Activated CD8-positive, alpha-beta memory T cell treated with anti-CD3 and anti-CD28 coated beads, Interleukin-2, amount 50 U/mL, for 4 hours (primary cell): ENCODE measurements around the gene CSNK2A1.
A peak's percentile ranks its signal among the peaks of the same experiment; 100 is the strongest.

ENCODE experiments used
- DNase-seq: peaks from one replicate; pipeline ENCODE4 v3.0.0-alpha.2; 2020

CSNK2A1 gene

DNA sequence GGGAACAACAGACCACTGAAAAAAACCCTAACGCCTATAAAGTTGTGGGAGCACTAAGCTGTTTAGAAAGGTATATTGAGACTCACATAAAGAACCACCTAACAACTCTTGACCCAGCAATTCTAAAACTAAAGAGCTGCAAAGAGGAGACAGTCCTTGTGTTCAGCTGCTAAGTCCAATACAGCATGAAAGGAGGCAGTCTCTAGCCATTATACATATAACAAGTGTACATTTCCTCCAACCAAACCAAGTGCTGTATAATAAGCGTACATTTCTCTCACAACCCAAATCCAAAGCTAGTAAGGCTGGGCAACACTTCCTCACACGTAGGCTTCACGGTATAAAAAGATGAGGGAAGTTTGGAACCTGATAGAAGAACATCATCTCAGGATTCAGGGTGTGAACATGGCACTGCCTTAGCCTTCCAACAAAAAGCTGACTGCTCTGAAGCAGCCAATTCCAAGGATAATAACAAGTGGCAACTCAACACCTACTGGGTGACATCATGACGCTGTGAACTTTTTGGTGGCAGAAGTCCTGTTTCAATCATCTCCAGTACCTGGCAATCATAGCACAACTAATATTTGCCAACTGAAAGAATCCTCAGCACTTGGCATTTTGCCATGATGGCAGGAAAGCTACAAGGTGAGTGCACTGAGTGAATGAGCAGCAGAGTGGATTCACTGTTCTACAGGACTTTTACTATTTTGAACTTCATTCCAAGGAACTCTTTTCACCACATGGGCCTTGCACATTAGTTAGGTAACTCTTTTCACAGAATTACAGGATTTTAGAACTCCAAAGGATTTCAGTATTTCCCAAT, 97.9 kb downstream of the CSNK2A1 start:
- DNase-seq = no peak

- no peak for DNase-seq
Observed at GRCh38 chr20:444862-445426, 98.6 kb downstream of the CSNK2A1 start.

DNA sequence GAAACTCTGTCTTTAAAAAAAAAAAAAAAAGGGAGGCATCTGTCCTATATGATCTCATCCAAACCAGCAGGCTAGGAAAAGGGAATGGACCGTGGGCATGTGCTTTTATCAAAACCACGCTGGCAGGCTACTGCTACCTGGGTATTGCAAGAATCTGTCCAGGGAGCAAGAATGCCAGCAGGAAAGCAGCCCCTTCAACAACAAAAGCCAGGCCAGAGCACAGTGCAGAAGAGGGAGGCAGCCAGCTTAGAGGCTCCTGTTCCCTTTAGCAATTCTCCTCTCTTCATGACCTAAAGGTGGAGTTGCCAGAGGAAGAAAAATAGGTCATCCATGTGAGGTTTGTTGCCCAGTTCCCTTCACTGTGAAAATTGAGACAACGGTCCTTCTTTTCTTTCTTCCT, 99.5 kb downstream of the CSNK2A1 start:
- no peak for DNase-seq

DNA sequence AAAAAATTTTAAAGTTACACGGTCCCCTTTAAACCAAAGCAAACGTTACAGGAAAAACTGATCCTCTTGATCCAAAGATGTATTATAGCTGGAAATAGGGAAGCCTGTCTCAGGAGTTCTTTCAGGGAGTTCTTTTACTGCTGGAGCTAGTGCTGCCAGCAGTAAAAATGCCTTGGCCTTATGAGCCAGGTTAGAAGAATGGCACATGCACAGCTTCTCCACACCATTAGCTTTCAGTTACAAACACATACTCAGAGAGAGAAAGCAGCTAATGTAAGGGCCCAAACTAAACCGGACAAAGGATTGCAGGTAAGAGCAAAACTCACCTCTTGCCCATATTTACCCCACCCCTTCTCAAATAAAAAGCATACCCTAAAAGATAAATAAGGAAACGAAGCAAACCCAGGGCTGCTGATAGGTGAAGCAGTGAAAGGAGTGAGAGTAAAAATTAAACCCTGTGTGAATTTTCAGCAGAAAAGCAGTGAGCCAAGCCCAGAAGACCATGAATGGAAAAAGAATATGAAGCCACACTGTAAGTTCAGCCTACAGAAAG, 100.3 kb downstream of the CSNK2A1 start:
- DNase-seq = no peak

DNA sequence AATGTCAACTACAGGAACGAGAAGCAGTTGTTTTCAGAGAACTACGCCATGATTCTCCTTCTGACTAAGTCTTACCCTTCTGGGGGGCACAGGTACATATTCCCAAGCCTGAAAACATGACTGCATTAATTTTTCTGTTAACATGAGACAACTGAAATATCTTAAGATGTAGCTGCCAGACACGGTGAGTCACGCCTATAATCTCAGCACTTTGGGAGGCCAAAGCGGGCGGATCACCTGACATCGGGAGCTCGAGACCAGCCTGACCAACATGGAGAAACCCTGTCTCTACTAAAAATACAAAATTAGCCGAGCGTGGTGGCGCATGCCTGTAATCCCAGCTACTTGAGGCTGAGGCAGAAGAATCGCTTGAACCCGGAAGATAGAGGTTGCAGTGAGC, 103.0 kb downstream of the CSNK2A1 start:
- no peak for DNase-seq

GRCh38 chr20:440148-440547, 103.4 kb downstream of the CSNK2A1 start:
- DNase-seq = no peak

DNA sequence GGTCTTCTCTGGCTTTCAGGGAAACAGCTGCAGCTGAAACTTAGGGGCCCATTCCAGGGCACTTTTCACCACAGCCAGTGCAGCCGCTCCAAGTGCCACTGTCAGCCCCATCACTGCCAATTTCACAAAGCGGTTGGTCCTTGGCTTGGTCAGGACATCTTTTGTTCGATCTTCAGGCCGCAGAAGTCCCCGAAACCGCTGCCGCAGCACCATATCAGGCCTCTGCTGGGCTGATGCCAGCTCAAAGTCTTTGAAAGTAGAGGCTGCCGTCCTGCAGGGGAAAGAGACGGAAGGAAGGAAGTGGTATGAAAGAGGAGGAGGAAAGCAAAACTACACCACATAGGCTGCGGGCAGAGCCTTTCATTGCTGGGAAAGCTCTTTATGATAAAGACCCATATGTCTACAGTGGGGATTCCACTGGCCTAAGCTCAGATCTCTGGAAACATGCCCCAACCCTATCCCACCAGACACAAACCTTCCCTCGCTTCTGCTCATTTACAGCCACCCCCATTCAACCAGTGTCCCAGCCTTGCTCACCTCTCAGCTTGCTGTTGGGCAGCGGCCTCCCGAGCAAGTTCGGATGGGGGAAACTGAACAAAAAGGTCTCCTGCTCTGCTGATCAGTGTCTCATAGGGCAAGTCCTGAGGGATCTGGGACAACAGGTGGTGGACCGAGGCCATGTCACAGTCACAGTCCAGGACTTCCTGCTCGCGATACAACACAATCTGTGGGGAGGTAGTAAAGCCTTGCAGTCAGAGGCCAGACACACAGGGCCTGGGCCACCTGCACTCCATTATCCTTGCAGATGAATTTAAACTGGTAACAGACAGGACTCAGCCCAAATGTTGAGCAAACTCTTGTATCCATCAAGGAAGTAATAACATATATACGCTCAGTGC, 104.8 kb downstream of the CSNK2A1 start:
- peak; percentile 53 for DNase-seq

GRCh38 chr20:437787-438486, 105.7 kb downstream of the CSNK2A1 start:
- no peak for DNase-seq

- no peak for DNase-seq
Observed at GRCh38 chr20:436476-436875, 107.1 kb downstream of the CSNK2A1 start.

- no peak for DNase-seq
Observed at GRCh38 chr20:435558-435957, 108.0 kb downstream of the CSNK2A1 start.

DNA sequence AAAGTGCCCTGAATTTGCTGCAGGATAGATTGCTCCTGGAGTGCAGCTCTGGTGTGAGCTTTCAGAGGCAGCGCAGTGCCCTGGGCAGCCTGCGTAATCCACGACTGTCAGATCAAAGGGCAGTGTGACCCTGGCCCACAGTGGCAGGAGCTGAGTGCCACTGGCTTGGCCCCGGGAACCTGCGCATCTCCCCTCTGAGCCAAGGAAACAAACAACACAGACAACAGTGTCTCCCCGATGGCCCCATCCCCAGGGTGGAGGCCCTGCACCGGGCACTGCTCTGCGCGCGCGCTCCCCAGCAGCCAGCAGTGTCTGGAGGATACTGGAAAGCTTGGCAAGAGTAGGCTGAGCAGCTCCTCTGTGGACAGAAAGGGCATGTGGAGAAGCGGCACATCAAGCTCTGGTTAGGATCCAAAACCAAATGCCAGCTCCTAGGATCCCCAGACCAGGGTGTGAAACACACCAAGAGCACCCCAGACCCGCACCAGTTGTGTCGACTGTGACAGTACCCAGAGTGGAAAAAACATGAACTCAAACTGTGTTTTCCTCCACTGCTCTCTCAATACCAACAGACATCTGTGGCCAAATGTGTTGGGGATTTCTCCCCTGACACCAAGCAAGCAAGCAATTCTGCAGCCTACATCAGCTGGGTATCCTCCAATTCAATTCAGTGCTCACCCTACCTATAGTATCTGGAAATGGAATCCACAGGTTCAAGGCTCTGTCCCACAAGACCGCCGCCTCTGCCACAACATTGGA, 108.8 kb downstream of the CSNK2A1 start:
- DNase-seq = no peak

DNA sequence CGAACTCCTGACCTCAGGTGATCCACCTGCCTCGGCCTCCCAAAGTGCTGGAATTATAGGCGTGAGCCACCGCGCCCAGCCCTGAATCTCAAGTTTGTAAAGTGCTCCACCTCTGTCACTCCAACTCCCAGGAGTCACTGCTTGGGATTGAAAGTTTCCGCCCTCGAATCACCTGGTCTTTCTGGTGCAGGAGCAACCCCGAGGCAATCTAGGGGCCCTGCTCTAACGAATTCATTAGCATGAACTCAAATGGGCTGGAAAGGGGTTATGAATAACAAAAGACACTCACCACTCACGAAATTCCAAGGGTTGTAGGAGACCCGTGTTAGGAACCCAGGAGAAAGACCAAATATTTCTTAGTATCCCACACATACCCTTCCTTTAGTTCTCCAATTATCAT, 109.4 kb downstream of the CSNK2A1 start:
- DNase-seq = no peak

DNA sequence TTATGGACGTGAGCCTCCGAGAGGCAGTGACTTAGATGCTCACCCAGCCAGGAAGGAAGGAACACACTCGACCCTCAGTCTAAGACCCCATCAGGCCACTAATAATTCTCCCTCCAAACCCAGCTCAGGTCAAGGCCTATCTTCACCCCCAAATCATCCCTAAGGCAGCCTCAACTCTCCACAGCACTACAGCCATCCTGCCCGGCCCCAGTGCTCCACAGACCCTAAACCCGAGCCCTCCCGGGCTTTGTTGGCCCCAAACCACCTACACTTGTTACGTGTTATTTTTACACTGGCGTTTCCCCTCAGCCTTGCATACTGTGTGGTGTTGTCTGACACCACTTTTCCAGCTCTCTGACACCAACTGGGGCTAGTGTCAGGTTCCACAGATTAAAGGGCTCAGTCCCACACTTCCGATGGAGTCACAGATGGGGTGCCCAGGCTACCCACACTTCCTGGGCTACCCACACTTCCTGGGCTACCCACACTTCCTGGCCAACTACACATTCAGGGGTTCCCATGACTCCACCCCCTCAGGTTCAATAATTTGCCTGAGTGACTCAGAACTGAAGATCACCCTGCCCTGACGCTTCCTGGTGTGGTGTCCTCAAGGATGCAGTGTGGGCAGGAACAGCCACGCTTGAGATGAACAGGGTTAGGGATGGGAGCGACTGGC, 110.2 kb downstream of the CSNK2A1 start:
- peak; percentile 77 for DNase-seq

- no peak for DNase-seq
Observed at GRCh38 chr20:432677-433299, 110.8 kb downstream of the CSNK2A1 start.

GRCh38 chr20:432208-432607, 111.4 kb downstream of the CSNK2A1 start:
- no peak for DNase-seq

DNA sequence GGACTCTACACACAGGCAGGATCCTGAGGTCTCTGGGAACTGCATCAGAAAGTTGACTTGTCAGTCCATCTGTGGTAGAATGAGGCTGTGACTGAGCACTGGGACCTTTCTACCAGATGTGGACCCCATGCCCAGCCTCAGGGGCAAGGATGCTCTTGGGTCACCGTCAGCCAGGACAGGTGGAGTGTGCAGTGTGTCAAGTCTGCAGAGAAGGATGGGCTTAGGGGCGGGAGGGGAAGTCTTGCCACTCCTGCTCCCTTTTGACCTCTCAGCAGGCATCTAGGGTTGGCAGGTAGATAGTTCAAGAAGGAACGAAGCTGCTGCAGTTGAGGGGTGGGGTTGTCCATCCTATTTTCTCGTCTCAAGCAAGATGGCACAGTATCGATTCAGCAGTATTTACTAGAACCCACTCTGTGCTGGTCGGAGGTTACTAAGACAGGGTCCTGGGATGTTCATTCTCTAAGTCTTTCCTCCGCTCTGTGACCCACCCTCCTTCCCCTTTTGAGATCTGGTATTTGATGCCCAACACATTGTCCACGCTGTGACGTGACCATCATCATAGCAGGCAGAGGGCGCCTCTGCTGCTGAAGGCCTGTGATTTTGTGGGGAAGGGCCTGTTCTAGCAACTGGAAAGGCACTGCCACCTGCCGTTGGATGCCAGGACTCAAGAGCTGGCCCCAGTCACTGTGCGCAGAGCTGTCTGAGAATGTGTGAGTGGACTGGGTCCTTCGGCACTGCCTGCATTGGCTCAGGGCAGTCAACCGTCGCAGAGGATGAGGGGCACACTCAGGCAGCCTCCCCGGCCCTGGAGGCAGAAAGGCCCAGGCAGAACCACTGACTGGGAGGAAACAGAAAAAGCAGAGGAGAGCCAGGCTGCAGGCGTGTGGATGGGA, 112.3 kb downstream of the CSNK2A1 start:
- no peak for DNase-seq

GRCh38 chr20:430091-430999, 113.2 kb downstream of the CSNK2A1 start:
- no peak for DNase-seq

DNA sequence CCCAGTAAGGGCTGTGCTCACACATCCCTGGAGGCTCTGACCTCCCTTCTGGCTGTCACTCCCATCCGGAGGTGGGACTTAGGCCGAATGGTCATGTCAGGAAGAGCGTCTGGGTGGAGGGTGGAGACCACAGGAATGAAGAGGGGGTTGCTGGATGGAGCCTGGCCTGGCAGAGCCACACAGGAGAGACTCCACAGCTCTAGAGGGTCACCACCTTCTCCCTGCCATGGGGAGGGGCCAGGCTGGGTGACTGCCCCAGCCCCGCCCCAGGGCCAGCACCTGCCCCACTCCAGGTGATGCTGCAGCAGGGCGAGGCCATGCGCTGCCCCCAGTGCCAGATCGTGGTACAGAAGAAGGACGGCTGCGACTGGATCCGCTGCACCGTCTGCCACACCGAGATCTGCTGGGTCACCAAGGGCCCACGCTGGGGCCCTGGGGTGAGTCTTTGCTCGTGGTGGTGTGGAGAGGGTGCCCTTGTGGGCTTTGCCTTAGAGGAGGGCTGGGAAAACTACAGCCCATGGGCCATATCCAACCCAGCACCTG, 114.9 kb downstream of the CSNK2A1 start:
- DNase-seq = no peak
